Measurements from ENCODE around the gene NTMT1. TPM values are rescaled to one million over a fixed set of nuclear protein-coding genes. Genes with fewer than 3 reads are reported as not detected.

Gene NTMT1
- total RNA-seq, 4 donors from 2014 or later: 23.9 to 30.6 (median 27.5) TPM

- WGBS, 2 donors: 0 to 1% methylated on average over 3 to 34 of the region's 37 CpGs
- Histone ChIP-seq H3K4me1 (peaks cover 0 to 31% (median 4%) of the 10 kb centered on the region in 4 donors), H3K27ac (peak within 1 kb of the TSS in 1 of 4 donors; percentile 66), H3K27me3 (peaks cover 0 to 48% of the 10 kb centered on the region in 2 donors), H3K9me3 (no peaks in the 10 kb centered on the region), H3K4me3 (peak within 1 kb of the TSS; percentile 27 to 59 (median 38)), H3K36me3 (no peaks in the 10 kb centered on the region)
- TF ChIP-seq POLR2A (IDR thresholded peaks at IDR 0.05) (peak in 1 of 2 donors; percentile 18), CTCF (IDR thresholded peaks at IDR 0.05) (no peak), EP300 (IDR thresholded peaks at IDR 0.05) (peak in 1 of 2 donors; percentile 29)
- DNase-seq (ENCODE audit: low spot score in 2 of 2): no peak
Observed at GRCh38 chr9:129665389-129665775, 39.4 kb downstream of the NTMT1 start, which contains the start of gene PRRX2. Gene PRRX2 (plus strand): TSS chr9:129665647. CDS start chr9:129665868, 221 bp downstream.

DNA sequence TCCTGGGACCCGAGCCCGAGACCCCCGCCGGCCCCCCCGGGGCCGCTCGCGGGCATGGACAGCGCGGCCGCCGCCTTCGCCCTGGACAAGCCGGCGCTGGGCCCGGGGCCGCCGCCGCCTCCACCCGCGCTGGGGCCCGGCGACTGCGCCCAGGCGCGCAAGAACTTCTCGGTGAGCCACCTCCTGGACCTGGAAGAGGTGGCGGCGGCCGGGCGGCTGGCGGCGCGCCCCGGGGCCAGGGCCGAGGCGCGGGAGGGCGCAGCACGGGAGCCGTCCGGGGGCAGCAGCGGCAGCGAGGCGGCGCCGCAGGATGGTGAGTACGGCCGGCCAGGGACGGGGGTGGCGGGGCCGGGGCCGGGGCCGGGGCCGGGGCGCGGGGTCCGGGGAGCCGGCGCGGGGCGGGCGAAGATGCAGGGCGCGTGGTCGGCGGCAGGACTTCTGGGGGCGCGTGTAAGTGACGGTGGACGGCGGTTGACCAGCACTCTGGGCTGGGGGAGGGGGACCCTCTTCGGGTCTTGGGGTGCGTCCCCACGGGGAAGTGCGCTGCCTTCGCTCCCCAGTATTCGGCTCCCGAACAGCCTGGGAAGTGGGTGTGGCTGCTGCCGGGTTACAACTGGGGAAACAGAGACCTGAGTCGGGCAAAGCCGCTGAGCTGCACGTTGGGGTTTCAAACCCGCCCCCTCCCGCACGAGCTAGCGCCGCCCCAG lies 40.0 kb downstream of the NTMT1 start:
- TF ChIP-seq EP300 (IDR thresholded peaks at IDR 0.05) (no peak), CTCF (IDR thresholded peaks at IDR 0.05) (no peak), POLR2A (IDR thresholded peaks at IDR 0.05) (peak in 1 of 2 donors; percentile 4)
- peak overlapping the region; percentile 2 to 59 (median 31) for H3K4me3 ChIP-seq
- H3K9me3 ChIP-seq: no peaks in the 10 kb centered on the region
- peaks cover 0 to 31% (median 4%) of the 10 kb centered on the region in 4 donors for H3K4me1 ChIP-seq
- H3K36me3 ChIP-seq: no peaks in the 10 kb centered on the region
- H3K27ac ChIP-seq: peak overlapping the region in 1 of 4 donors; percentile 66
- WGBS, 2 donors: 1 to 3% methylated on average over 34 to 48 of the region's 88 CpGs
- peaks cover 0 to 48% of the 10 kb centered on the region in 2 donors for H3K27me3 ChIP-seq
- no peak for DNase-seq (ENCODE audit: low spot score in 2 of 2)

DNA sequence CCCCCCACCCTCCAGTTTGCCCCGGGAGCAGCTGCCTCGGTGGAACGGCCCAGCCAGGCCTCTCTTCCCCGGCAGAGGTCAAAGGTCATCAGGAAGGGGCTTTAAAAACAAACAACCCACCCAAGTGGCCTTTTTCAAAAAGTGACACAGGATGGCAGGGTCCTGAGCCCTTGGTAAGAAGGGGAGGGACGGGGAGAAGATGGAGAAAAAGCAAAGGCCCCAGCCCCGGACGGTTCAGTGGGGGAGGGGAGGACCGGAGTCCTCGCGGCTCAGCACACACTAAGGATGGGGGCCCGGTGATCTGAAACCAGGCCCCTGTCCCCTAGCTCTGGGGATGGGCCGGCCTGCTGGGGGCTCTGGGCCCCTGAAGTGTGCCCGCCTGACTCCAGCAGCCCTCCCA lies 40.6 kb downstream of the NTMT1 start:
- TF ChIP-seq POLR2A (IDR thresholded peaks at IDR 0.05) (no peak), EP300 (IDR thresholded peaks at IDR 0.05) (no peak), CTCF (IDR thresholded peaks at IDR 0.05) (no peak)
- peaks cover 0 to 36% (median 4%) of the 10 kb centered on the region in 4 donors for H3K4me1 ChIP-seq
- peaks cover 0 to 48% of the 10 kb centered on the region in 2 donors for H3K27me3 ChIP-seq
- no peak for DNase-seq (ENCODE audit: low spot score in 2 of 2)
- WGBS, 2 donors: 28 to 40% methylated on average over 9 to 13 of the region's 13 CpGs
- no peaks in the 10 kb centered on the region for H3K36me3 ChIP-seq
- H3K9me3 ChIP-seq: no peaks in the 10 kb centered on the region
- H3K27ac ChIP-seq: peak overlapping the region in 1 of 4 donors; percentile 66
- peak overlapping the region in 3 of 4 donors; percentile 2 to 59 (median 35) for H3K4me3 ChIP-seq

- Histone ChIP-seq H3K36me3 (no peaks in the 10 kb centered on the region), H3K27ac (peak overlapping the region in 1 of 4 donors; percentile 66), H3K27me3 (peaks cover 0 to 48% of the 10 kb centered on the region in 2 donors)
Observed at GRCh38 chr9:129667378-129667777, 41.4 kb downstream of the NTMT1 start.

More at GRCh38 chr9:129667378-129667777, 41.4 kb downstream of the NTMT1 start:
- TF ChIP-seq CTCF (IDR thresholded peaks at IDR 0.05): no peak
- TF ChIP-seq EP300 (IDR thresholded peaks at IDR 0.05): no peak
- no peak for TF ChIP-seq POLR2A (IDR thresholded peaks at IDR 0.05)
- Histone ChIP-seq H3K9me3 (no peaks in the 10 kb centered on the region), H3K4me1 (peaks cover 0 to 38% (median 4%) of the 10 kb centered on the region in 4 donors), H3K4me3 (no peak overlapping the region)
- DNase-seq (ENCODE audit: low spot score in 2 of 2): no peak
- 71 to 85% methylated on average over 11 of the region's 11 CpGs for WGBS, 2 donors
